Measurements from ENCODE around the gene COTL1.

COTL1 gene

DNA sequence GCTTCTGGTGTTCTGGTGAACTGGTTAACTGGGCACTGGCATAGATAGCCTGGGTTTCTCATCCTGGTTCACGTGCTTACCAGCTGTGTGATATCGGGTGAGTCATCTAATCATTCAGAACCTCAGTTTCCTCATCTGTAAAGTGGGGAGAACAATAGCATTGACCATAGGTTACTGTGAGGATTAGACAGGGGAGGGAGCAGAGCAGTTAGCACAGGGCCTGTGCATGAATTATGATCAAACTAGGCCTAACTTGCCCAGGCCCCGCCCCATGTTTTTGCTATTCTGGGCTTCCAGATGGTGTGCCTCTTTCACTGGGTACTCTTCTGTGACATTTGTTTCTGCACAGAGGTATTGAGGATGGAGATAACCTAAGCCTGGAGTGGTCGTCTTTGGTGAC, 25.8 kb upstream of the COTL1 start:
- no peak overlapping the region for H3K4me3 ChIP-seq (ENCODE audit: low read depth, low read length)
- in situ Hi-C loops (cut with HindIII; ENCODE audit: low sequenced_read_pairs): no loop called here
- TF ChIP-seq, protein P1, sequence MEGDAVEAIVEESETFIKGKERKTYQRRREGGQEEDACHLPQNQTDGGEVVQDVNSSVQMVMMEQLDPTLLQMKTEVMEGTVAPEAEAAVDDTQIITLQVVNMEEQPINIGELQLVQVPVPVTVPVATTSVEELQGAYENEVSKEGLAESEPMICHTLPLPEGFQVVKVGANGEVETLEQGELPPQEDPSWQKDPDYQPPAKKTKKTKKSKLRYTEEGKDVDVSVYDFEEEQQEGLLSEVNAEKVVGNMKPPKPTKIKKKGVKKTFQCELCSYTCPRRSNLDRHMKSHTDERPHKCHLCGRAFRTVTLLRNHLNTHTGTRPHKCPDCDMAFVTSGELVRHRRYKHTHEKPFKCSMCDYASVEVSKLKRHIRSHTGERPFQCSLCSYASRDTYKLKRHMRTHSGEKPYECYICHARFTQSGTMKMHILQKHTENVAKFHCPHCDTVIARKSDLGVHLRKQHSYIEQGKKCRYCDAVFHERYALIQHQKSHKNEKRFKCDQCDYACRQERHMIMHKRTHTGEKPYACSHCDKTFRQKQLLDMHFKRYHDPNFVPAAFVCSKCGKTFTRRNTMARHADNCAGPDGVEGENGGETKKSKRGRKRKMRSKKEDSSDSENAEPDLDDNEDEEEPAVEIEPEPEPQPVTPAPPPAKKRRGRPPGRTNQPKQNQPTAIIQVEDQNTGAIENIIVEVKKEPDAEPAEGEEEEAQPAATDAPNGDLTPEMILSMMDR (IDR thresholded peaks at IDR 0.05; ENCODE audit: low read depth, low read length): no peak
- no peak for DNase-seq (ENCODE audit: low read depth, low spot score)

DNA sequence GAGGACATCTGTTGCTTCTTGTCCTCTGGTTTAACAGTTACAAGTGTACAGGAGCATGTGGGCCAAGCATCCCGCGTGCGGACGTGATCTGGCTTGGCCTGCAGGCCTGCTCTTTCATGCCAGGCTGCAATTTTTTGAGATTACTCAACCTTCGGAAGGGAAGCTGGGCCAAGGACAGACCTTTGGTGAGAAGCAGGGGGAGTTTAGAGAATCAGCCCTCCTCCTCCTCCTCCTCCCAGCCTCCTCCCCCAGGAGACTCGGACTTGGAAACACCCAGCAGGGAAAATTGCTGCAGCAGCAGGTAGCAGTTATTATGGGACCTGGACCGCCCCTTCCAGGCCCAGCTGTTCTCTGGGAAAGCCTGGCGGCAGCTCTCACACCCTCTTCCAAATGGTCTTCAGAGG, 25.3 kb upstream of the COTL1 start:
- peak; percentile 84 for DNase-seq (ENCODE audit: low read depth, low spot score)
- in situ Hi-C loops (cut with HindIII; ENCODE audit: low sequenced_read_pairs): no loop called here
- TF ChIP-seq, protein P1 (IDR thresholded peaks at IDR 0.05; ENCODE audit: low read depth, low read length): no peak
- no peak overlapping the region for H3K4me3 ChIP-seq (ENCODE audit: low read depth, low read length)

DNA sequence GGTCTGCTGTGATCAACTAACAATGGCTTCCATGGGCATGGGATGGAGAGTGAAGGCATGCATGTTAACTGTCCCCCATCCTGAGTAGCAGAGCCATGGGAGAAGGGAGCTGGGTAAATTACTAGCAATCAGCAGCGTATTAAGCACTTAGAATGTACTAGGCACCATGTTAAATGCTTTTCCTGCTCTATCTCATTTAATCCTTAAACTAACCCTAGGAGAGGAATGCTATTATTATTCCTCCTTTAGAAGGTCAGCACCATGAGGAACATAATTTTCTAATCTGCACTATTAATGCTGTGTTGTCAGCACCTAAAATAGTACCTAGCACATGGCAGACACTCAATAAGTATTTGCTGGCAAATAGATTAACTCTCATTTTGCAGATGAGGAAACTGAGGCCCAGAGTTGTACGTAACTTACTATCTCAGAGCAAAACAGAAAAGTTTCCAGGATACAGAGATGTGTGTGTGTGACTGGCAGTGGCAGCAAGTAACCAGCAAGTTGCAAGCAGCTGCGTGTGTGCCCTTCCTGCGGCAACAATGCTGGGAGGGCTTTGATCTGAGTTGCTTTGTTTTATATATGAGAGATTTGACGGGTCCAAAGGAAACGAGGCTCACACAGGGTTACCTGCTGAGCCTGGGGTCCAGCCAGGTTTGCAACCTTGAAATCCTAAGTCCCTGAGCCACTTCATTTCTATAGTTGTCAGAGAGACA, 23.9 kb upstream of the COTL1 start:
- DNase-seq (ENCODE audit: low read depth, low spot score): no peak
- no peak overlapping the region for H3K4me3 ChIP-seq (ENCODE audit: low read depth, low read length)
- in situ Hi-C loops (cut with HindIII; ENCODE audit: low sequenced_read_pairs): no loop called here
- TF ChIP-seq, protein P1 (IDR thresholded peaks at IDR 0.05; ENCODE audit: low read depth, low read length): no peak

DNA sequence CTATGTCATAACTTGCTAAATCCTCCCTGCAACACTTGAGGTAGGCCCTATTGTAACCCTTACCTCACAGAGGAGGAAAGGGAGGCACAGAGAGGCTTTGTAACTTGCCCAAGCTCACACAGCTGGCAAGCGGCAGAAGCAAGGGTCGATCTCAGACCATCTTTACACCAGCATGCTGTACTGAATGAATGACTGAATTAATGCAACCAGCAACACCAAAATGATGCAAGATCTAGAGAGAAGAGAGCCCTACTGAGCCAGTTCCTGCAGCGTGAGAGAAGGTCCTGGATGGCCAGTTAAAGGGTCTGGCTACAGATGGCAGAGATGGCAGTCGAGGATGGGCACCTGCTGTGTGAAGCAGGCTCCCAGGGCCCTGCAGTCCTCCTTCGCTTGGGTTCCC, 22.3 kb upstream of the COTL1 start:
- TF ChIP-seq, protein P1 (IDR thresholded peaks at IDR 0.05; ENCODE audit: low read depth, low read length): no peak
- in situ Hi-C loops (cut with HindIII; ENCODE audit: low sequenced_read_pairs): no loop called here
- no peak overlapping the region for H3K4me3 ChIP-seq (ENCODE audit: low read depth, low read length)

DNA sequence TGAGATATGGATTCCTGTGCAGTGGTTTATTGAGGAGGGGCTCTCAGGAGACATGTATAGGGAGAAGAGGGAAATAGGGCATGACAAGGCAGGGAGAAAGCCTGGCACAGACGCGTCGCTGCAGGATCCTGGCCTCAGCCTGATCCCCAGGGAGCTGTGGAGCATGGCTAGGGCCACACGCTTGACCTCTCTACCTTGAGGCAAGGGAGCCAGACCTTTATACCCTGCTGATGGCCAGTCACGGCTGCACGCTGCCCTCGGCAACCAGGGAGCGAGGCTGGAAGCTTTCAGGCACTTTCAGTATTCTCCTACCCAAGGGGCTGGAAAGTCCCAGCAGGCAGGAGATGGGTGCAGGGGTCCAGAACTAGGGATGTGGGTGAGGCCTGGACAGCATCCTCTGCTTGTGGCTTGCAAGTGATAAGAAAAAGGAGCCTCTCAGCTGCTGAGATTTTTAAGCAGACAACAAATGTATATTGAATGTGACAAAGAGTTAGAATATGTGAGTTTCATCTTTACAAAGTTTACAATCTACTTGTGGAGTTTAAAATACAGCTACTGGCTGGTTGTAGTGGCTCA, 20.4 kb upstream of the COTL1 start:
- H3K4me3 ChIP-seq (ENCODE audit: low read depth, low read length): no peak overlapping the region
- TF ChIP-seq, protein P1 (IDR thresholded peaks at IDR 0.05; ENCODE audit: low read depth, low read length): no peak
- DNase-seq (ENCODE audit: low read depth, low spot score): no peak
- in situ Hi-C loops (cut with HindIII; ENCODE audit: low sequenced_read_pairs): no loop called here

More for the DNA sequence above, 22.3 kb upstream of the COTL1 start:
- no peak for DNase-seq (ENCODE audit: low read depth, low spot score)

DNA sequence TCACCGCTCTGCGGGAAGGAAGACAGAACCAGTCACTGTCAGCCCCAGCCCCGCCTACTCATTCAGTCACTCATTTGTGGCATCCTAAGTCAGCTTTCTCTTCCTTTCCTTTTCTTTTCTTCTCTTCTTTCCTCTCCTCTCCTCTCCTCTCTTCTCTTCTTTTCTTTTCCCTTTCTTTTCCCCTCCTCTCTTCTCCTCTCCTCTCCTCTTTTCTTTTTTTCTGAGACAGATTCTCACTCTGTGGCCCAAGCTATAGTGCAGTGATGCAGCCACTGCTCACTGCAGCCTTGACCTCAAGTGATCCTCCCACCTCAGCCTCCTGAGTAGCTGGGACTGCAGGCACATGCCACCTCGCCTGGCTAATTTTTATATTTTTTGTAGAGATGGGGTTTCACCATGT, 19.8 kb upstream of the COTL1 start:
- H3K4me3 ChIP-seq (ENCODE audit: low read depth, low read length): no peak overlapping the region
- TF ChIP-seq, protein P1 (IDR thresholded peaks at IDR 0.05; ENCODE audit: low read depth, low read length): no peak
- DNase-seq (ENCODE audit: low read depth, low spot score): no peak
- in situ Hi-C loops (cut with HindIII; ENCODE audit: low sequenced_read_pairs): no loop called here

Data from astrocyte of the spinal cord (primary cell).